ENCODE data around the gene UMAD1. TPM values are rescaled to one million over a fixed set of nuclear protein-coding genes. Genes with fewer than 3 reads are reported as not detected.

UMAD1 gene
- total and polyA plus RNA-seq, 4 donors, result 7.7 to 19.2 (median 12.2) TPM

GRCh38 chr7:7841027-7841426 lies 200.5 kb downstream of the UMAD1 start:
- Histone ChIP-seq H3K36me3 (ENCODE audit: control insufficient read depth in 4 of 4, insufficient read depth in 4 of 4, low read length in 4 of 4) (no peaks in the 10 kb centered on the region), H3K27ac (ENCODE audit: low read depth in 1 of 2, low read length in 1 of 2) (no peak overlapping the region), H3K27me3 (ENCODE audit: control insufficient read depth in 3 of 3, insufficient read depth in 3 of 3, low read length in 2 of 3) (no peaks in the 10 kb centered on the region), H3K9ac (ENCODE audit: insufficient read depth in 1 of 2, low read length in 2 of 2) (no peak overlapping the region), H3K4me3 (no peak overlapping the region), H3K4me1 (ENCODE audit: control insufficient read depth in 5 of 5, insufficient read depth in 5 of 5, low read length in 5 of 5) (peaks cover 0 to 6% (median 0%) of the 10 kb centered on the region in 5 donors), H3K9me3 (ENCODE audit: control insufficient read depth in 4 of 4, insufficient read depth in 3 of 4, low read length in 3 of 4) (no peaks in the 10 kb centered on the region)
- no peak for TF ChIP-seq CTCF (IDR thresholded peaks at IDR 0.05; ENCODE audit: control extremely low read depth, extremely low read depth)
- ATAC-seq (ENCODE audit: insufficient read depth, low FRiP score) (no peak), DNase-seq (no peak)
- 73 to 89% methylated on average over 7 of the region's 7 CpGs for WGBS, 2 donors

DNA sequence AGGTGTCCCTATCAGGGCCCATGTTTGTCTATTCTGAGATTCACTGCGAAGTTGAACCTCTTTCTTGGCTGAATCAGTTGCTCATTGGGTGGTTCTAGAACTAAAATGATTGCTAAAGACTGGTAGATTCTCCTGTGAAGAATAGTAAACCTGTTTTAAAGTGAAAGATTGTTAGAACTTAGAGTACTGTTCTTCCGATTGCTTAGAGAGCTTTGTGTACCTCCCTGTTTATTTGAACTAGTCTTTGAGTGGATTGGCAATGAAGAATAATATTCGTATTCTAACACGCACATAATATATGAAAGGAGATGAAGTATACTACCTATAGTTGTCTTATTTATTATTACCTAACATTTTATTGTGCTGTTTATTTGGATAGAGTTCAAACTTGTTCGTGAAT lies 202.7 kb downstream of the UMAD1 start:
- no peak overlapping the region for H3K27ac ChIP-seq (ENCODE audit: low read depth in 1 of 2, low read length in 1 of 2)
- H3K27me3 ChIP-seq (ENCODE audit: control insufficient read depth in 3 of 3, insufficient read depth in 3 of 3, low read length in 2 of 3), result no peaks in the 10 kb centered on the region
- DNase-seq, result no peak
- peaks cover 0 to 6% (median 0%) of the 10 kb centered on the region in 5 donors for H3K4me1 ChIP-seq (ENCODE audit: control insufficient read depth in 5 of 5, insufficient read depth in 5 of 5, low read length in 5 of 5)
- TF ChIP-seq CTCF (IDR thresholded peaks at IDR 0.05; ENCODE audit: control extremely low read depth, extremely low read depth), result no peak
- H3K9me3 ChIP-seq (ENCODE audit: control insufficient read depth in 4 of 4, insufficient read depth in 3 of 4, low read length in 3 of 4), result no peaks in the 10 kb centered on the region
- H3K36me3 ChIP-seq (ENCODE audit: control insufficient read depth in 4 of 4, insufficient read depth in 4 of 4, low read length in 4 of 4), result no peaks in the 10 kb centered on the region
- no peak overlapping the region for H3K9ac ChIP-seq (ENCODE audit: insufficient read depth in 1 of 2, low read length in 2 of 2)
- no peak for ATAC-seq (ENCODE audit: insufficient read depth, low FRiP score)
- no peak overlapping the region for H3K4me3 ChIP-seq
- WGBS, 2 donors, result 71 to 88% methylated on average over 5 of the region's 5 CpGs

DNA sequence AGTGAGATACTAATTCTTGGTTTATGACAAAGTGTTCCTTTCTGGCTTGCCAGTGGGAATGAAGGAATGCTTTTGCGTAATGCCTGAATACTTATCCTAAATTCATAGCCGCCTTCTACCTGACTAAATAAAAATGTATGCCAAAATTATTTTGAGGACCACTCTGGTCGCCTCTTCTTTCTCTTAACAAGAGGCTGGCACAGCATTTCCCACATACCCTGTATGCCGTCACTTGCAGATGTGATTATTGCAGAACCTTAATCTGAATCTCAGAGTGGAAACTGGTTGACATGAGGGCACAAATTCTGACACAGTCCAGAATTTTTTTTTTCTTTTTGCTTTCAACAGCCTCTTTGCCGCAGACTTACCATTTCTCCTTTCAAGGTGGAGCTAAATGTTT lies 203.4 kb downstream of the UMAD1 start:
- Histone ChIP-seq H3K9ac (ENCODE audit: insufficient read depth in 1 of 2, low read length in 2 of 2) (no peak overlapping the region), H3K36me3 (ENCODE audit: control insufficient read depth in 4 of 4, insufficient read depth in 4 of 4, low read length in 4 of 4) (no peaks in the 10 kb centered on the region), H3K27ac (ENCODE audit: low read depth in 1 of 2, low read length in 1 of 2) (no peak overlapping the region), H3K27me3 (ENCODE audit: control insufficient read depth in 3 of 3, insufficient read depth in 3 of 3, low read length in 2 of 3) (no peaks in the 10 kb centered on the region), H3K9me3 (ENCODE audit: control insufficient read depth in 4 of 4, insufficient read depth in 3 of 4, low read length in 3 of 4) (no peaks in the 10 kb centered on the region), H3K4me3 (no peak overlapping the region), H3K4me1 (ENCODE audit: control insufficient read depth in 5 of 5, insufficient read depth in 5 of 5, low read length in 5 of 5) (peaks cover 0 to 6% (median 0%) of the 10 kb centered on the region in 5 donors)
- WGBS, 2 donors, result 64 to 71% methylated on average over 5 of the region's 5 CpGs
- ATAC-seq (ENCODE audit: insufficient read depth, low FRiP score) (peak; percentile 72), DNase-seq (no peak)
- no peak for TF ChIP-seq CTCF (IDR thresholded peaks at IDR 0.05; ENCODE audit: control extremely low read depth, extremely low read depth)

DNA sequence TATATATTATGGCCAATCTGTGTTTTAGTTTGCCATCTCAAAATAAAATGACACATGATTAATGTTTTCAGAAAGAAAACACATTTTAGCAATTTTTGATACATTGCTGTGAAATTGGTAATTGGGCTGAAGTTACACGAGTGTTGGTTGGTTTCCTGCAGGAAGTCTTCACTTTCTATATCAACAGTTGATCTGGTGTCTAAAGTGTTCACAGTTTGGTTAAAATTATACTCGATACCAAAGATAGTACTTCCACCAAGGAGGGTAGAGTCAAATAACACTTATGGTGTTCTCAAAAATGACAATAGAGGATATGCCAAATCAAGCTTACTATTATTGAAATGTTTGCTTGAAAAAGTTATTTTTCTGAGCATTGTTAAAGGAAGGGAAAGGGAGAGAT lies 207.7 kb downstream of the UMAD1 start:
- no peaks in the 10 kb centered on the region for H3K9me3 ChIP-seq (ENCODE audit: control insufficient read depth in 4 of 4, insufficient read depth in 3 of 4, low read length in 3 of 4)
- ATAC-seq (ENCODE audit: insufficient read depth, low FRiP score) (no peak), DNase-seq (no peak)
- no peak for TF ChIP-seq CTCF (IDR thresholded peaks at IDR 0.05; ENCODE audit: control extremely low read depth, extremely low read depth)
- H3K36me3 ChIP-seq (ENCODE audit: control insufficient read depth in 4 of 4, insufficient read depth in 4 of 4, low read length in 4 of 4), result no peaks in the 10 kb centered on the region
- WGBS, 2 donors, result 33 to 60% methylated on average over 2 of the region's 2 CpGs
- H3K4me1 ChIP-seq (ENCODE audit: control insufficient read depth in 5 of 5, insufficient read depth in 5 of 5, low read length in 5 of 5), result peaks cover 0 to 9% (median 0%) of the 10 kb centered on the region in 5 donors
- no peak overlapping the region for H3K9ac ChIP-seq (ENCODE audit: insufficient read depth in 1 of 2, low read length in 2 of 2)
- H3K4me3 ChIP-seq, result no peak overlapping the region
- no peaks in the 10 kb centered on the region for H3K27me3 ChIP-seq (ENCODE audit: control insufficient read depth in 3 of 3, insufficient read depth in 3 of 3, low read length in 2 of 3)
- no peak overlapping the region for H3K27ac ChIP-seq (ENCODE audit: low read depth in 1 of 2, low read length in 1 of 2)
